H1 (cell line): ENCODE results near the gene SIRT5. TPM values are rescaled to one million over a fixed set of nuclear protein-coding genes. Genes with fewer than 3 reads are reported as not detected.

Source experiments
- BRCA1 ChIP-seq: IDR thresholded peaks from 2 replicates; pipeline ENCODE4 v1.6.1; 2012; ENCODE audit warnings: low read depth, low read length, improper control_type of control experiment
- CHD2 ChIP-seq: IDR thresholded peaks from 2 replicates; pipeline ENCODE4 v1.6.1; 2012; ENCODE audit warnings: low read length, improper control_type of control experiment
- EGR1 ChIP-seq: IDR thresholded peaks from 2 replicates; pipeline ENCODE4 v1.6.1; 2011; ENCODE audit warnings: low read depth, low read length, borderline replicate concordance
- HDAC2 ChIP-seq, 2 experiments: fragments of 300-600 bp in 1 of 2; sonication (generic) in 1 of 2; IDR thresholded peaks; 2 replicates each; pipeline ENCODE4 v1.6.1; 2011 to 2012; ENCODE audit warnings: low read depth in 2 of 2, low read length in 2 of 2, mild to moderate bottlenecking in 2 of 2, moderate library complexity in 2 of 2, borderline replicate concordance in 1 of 2, inconsistent platforms in 1 of 2
- HDAC6 ChIP-seq: IDR thresholded peaks from one replicate; pipeline ENCODE4 v1.7.1; 2012; ENCODE audit warnings: low read depth, mild to moderate bottlenecking, inconsistent platforms, low read length, moderate library complexity
- PHF8 ChIP-seq: fragments of 200-600 bp; sonication (generic); conservative IDR thresholded peaks from 2 replicates; pipeline ENCODE4 v1.7.1; 2012; ENCODE audit warnings: low read depth, mild to moderate bottlenecking, inconsistent platforms, low read length, moderate library complexity
- TAF7 ChIP-seq: optimal IDR thresholded peaks from 2 replicates; pipeline ENCODE3; 2011; ENCODE audit warnings: low read depth, mild to moderate bottlenecking, inconsistent platforms, low read length, moderate library complexity, borderline replicate concordance
- ZNF274 ChIP-seq: IDR thresholded peaks from 2 replicates; pipeline ENCODE4 v1.7.0; 2012; ENCODE audit warnings: low read length, borderline replicate concordance; ENCODE audit errors: extremely low read depth
- polyA plus RNA-seq, 7 experiments: library from polyadenylated mRNA; depleted of rRNA in 3 of 7; stranded (reverse) in 5 of 7; unstranded in 2 of 7; fragments of >200 nt in 5 of 7; fragments of 200-250 nt in 2 of 7; gene quantifications; 1 replicate in 5 of 7; 2 replicates in 1 of 7; 4 replicates in 1 of 7; pipeline versions ENCODE4 v1.2.1 to v1.2.3, GENCODE V29; 2011 to 2013; ENCODE audit warnings: missing spikeins in 2 of 7, mixed read lengths in 2 of 7
- total RNA-seq: library from RNA; stranded (reverse); fragmentation: NEBNext Ultra II Directional; extraction: Animal tissue kit (Norgen Biotek cat#: 25700); gene quantifications from 2 replicates; pipeline ENCODE4 v1.2.1, GENCODE V29; 2021

Gene SIRT5
- total and polyA plus RNA-seq, 2 of the 8 experiments (the other 6 are each of a cell fraction or from before 2014, with no cell fraction given), result 7.4 to 14.7 TPM

- TF ChIP-seq TAF7 (no peak), HDAC6 (no peak), CHD2 (no peak), PHF8 (no peak), ZNF274 (no peak), BRCA1 (no peak), EGR1 (no peak), HDAC2 (IDR thresholded peaks at IDR 0.05; ENCODE audit: borderline replicate concordance in 1 of 2, low read depth in 2 of 2, low read length in 2 of 2) (no peak)
- TF ChIP-seq, all 59 proteins: peak for 0
Measured at GRCh38 chr6:13531956-13532355, 42.4 kb upstream of the SIRT5 start (continued).
